ENCODE data around the gene OSBPL7. TPM values are rescaled to one million over a fixed set of nuclear protein-coding genes. Genes with fewer than 3 reads are reported as not detected.

Gene OSBPL7
- total and polyA plus RNA-seq, 2 donors (not counting 1 experiment from before 2014, with no cell fraction given), result 51.0 to 61.3 TPM

DNA sequence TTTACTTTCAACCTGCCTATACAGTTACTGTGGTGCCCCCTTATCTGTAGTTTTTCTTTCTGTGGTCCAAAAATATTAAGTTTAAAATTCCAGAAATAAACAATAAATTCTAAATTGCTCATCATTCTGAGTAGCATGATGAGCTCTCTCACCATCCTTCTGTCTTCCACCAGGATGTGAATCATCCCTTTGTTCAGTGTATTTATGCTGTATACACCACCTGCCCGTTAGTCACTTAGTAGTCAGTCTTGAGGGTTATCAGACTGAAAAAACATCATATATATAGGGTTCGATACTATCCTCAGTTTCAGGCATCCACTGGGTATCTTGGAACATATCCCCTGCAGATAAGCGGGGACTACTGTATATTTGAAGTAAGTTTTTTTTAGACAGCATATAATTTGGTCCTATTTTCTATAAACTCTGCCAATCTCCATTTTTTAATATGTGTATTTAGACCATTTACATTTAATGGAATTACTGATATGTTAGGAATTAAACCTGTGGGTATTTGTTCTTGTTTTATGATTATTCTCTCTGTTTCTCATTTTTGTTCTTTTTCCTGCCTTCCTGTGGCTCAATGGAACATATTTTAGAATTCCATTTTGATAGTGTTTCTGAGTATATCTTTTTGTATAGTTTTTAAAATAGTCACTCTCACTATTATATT lies 57.5 kb downstream of the OSBPL7 start:
- no peak overlapping the region for H3K4me2 ChIP-seq (replicated peaks; ENCODE audit: low read depth, low read length, poor library complexity, severe bottlenecking)
- no peak for TF ChIP-seq EZH2 (IDR thresholded peaks at IDR 0.05; ENCODE audit: borderline replicate concordance, insufficient read depth, low read depth, low read length, poor library complexity, severe bottlenecking)
- Mint-ChIP-seq H3K4me3 (no peak overlapping the region), H3K27me3 (peaks cover 25% of the 10 kb centered on the region), H3K27ac (no peak overlapping the region), H3K4me1 (no peaks in the 10 kb centered on the region), H3K9me3 (ENCODE audit: insufficient read depth) (peaks cover 6% of the 10 kb centered on the region)
- H3K36me3 ChIP-seq (replicated peaks in 1 of 2; ENCODE audit: control extremely low read depth in 1 of 2, control insufficient read depth in 1 of 2, extremely low read depth in 1 of 2, insufficient read depth in 2 of 2, low read length in 1 of 2), result no peaks in the 10 kb centered on the region
- ChIA-PET POLR2A (no interaction called here), CTCF (no interaction called here)
- peaks cover 0 to 19% (median 13%) of the 10 kb centered on the region in 3 donors for H3K9me3 ChIP-seq (ENCODE audit: control extremely low read depth in 1 of 3, control insufficient read depth in 2 of 3, insufficient read depth in 1 of 3, low read length in 2 of 3)
- no peak overlapping the region for H3K27ac ChIP-seq (ENCODE audit: low read length in 2 of 2)
- ATAC-seq (ENCODE audit: low read depth) (no peak), DNase-seq (no peak)
- no peak overlapping the region for H3K9ac ChIP-seq (ENCODE audit: low read length)
- no CpG with 5 or more reads among the region's 3 CpGs for WGBS (ENCODE audit: insufficient coverage)
- H3K79me2 ChIP-seq (ENCODE audit: control insufficient read depth, insufficient read depth, low read length), result no peaks in the 10 kb centered on the region
- H4K20me1 ChIP-seq (ENCODE audit: control insufficient read depth, insufficient read depth, low read length, poor library complexity, severe bottlenecking), result no peaks in the 10 kb centered on the region
- H3K4me3 ChIP-seq (ENCODE audit: control extremely low read depth in 1 of 5, extremely low read depth in 1 of 5, insufficient read depth in 1 of 5, low read depth in 2 of 5, low read length in 4 of 5), result no peak overlapping the region
- no peaks in the 10 kb centered on the region for H3K4me1 ChIP-seq (ENCODE audit: control insufficient read depth in 2 of 2, insufficient read depth in 2 of 2, low read length in 2 of 2)
- intact Hi-C loops (cut with micrococcal nuclease), result no loop called here
- H2AFZ ChIP-seq (ENCODE audit: insufficient read depth, low read depth, low read length, poor library complexity, severe bottlenecking), result no peak overlapping the region
- peaks cover 0 to 5% (median 3%) of the 10 kb centered on the region in 4 experiments for H3K27me3 ChIP-seq (replicated peaks in 1 of 4; ENCODE audit: control extremely low read depth in 1 of 4, control insufficient read depth in 3 of 4, insufficient read depth in 4 of 4, low read length in 3 of 4)

DNA sequence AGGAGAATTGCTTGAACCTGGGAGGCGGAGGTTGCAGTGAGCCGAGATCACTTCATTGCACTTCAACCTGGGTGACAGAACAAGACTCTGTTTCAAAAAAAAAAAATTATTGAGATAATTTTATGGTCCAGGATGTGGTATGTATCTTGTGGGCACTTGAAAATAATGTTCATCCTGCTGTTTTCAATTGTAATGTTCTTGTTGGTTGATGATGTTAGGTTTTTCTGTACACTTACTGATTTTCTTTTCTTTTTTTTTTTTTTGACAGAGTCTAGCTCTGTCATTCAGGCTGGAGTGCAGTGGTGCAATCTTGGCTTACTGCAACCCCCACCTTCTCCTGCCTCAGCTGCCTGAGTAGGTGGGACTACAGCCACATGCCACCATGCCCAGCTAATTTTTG lies 58.9 kb downstream of the OSBPL7 start:
- H3K4me1 ChIP-seq (ENCODE audit: control insufficient read depth in 2 of 2, insufficient read depth in 2 of 2, low read length in 2 of 2), result no peaks in the 10 kb centered on the region
- Mint-ChIP-seq H3K9me3 (ENCODE audit: insufficient read depth) (peaks cover 8% of the 10 kb centered on the region), H3K27me3 (peaks cover 24% of the 10 kb centered on the region), H3K4me3 (no peak overlapping the region), H3K27ac (no peak overlapping the region), H3K4me1 (no peaks in the 10 kb centered on the region)
- H3K27me3 ChIP-seq (replicated peaks in 1 of 4; ENCODE audit: control extremely low read depth in 1 of 4, control insufficient read depth in 3 of 4, insufficient read depth in 4 of 4, low read length in 3 of 4), result peaks cover 0 to 5% (median 3%) of the 10 kb centered on the region in 4 experiments
- CTCF ChIA-PET, result no interaction called here
- DNase-seq, result no peak
- H4K20me1 ChIP-seq (ENCODE audit: control insufficient read depth, insufficient read depth, low read length, poor library complexity, severe bottlenecking), result no peaks in the 10 kb centered on the region
- no peaks in the 10 kb centered on the region for H3K79me2 ChIP-seq (ENCODE audit: control insufficient read depth, insufficient read depth, low read length)
- no peak overlapping the region for H3K4me3 ChIP-seq (ENCODE audit: control extremely low read depth in 1 of 5, extremely low read depth in 1 of 5, insufficient read depth in 1 of 5, low read depth in 2 of 5, low read length in 4 of 5)
- H3K9me3 ChIP-seq (ENCODE audit: control extremely low read depth in 1 of 3, control insufficient read depth in 2 of 3, insufficient read depth in 1 of 3, low read length in 2 of 3), result peaks cover 0 to 21% (median 13%) of the 10 kb centered on the region in 3 donors
- no peak for ATAC-seq (ENCODE audit: low read depth)
- no peaks in the 10 kb centered on the region for H3K36me3 ChIP-seq (replicated peaks in 1 of 2; ENCODE audit: control extremely low read depth in 1 of 2, control insufficient read depth in 1 of 2, extremely low read depth in 1 of 2, insufficient read depth in 2 of 2, low read length in 1 of 2)
- intact Hi-C loops (cut with micrococcal nuclease), result no loop called here
- H3K4me2 ChIP-seq (replicated peaks; ENCODE audit: low read depth, low read length, poor library complexity, severe bottlenecking), result no peak overlapping the region
- H3K9ac ChIP-seq (ENCODE audit: low read length), result no peak overlapping the region
- no peak overlapping the region for H2AFZ ChIP-seq (ENCODE audit: insufficient read depth, low read depth, low read length, poor library complexity, severe bottlenecking)
- TF ChIP-seq, protein P1, sequence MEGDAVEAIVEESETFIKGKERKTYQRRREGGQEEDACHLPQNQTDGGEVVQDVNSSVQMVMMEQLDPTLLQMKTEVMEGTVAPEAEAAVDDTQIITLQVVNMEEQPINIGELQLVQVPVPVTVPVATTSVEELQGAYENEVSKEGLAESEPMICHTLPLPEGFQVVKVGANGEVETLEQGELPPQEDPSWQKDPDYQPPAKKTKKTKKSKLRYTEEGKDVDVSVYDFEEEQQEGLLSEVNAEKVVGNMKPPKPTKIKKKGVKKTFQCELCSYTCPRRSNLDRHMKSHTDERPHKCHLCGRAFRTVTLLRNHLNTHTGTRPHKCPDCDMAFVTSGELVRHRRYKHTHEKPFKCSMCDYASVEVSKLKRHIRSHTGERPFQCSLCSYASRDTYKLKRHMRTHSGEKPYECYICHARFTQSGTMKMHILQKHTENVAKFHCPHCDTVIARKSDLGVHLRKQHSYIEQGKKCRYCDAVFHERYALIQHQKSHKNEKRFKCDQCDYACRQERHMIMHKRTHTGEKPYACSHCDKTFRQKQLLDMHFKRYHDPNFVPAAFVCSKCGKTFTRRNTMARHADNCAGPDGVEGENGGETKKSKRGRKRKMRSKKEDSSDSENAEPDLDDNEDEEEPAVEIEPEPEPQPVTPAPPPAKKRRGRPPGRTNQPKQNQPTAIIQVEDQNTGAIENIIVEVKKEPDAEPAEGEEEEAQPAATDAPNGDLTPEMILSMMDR (IDR thresholded peaks at IDR 0.05), result no peak
- no peak for TF ChIP-seq EZH2 (IDR thresholded peaks at IDR 0.05; ENCODE audit: borderline replicate concordance, insufficient read depth, low read depth, low read length, poor library complexity, severe bottlenecking)
- 84% methylated on average over 2 of the region's 2 CpGs for WGBS (ENCODE audit: insufficient coverage)
- H3K27ac ChIP-seq (ENCODE audit: low read length in 2 of 2), result no peak overlapping the region
- POLR2A ChIA-PET, result no interaction called here
